ENCODE measurements around the gene UGT3A1. TPM values are rescaled to one million over a fixed set of nuclear protein-coding genes. Genes with fewer than 3 reads are reported as not detected.
"Not testable (repeated sequence)": the region's sequence is repeated elsewhere in the genome, so short reads cannot be mapped to it uniquely, and the experiment has no call there.

UGT3A1 gene, protein sequence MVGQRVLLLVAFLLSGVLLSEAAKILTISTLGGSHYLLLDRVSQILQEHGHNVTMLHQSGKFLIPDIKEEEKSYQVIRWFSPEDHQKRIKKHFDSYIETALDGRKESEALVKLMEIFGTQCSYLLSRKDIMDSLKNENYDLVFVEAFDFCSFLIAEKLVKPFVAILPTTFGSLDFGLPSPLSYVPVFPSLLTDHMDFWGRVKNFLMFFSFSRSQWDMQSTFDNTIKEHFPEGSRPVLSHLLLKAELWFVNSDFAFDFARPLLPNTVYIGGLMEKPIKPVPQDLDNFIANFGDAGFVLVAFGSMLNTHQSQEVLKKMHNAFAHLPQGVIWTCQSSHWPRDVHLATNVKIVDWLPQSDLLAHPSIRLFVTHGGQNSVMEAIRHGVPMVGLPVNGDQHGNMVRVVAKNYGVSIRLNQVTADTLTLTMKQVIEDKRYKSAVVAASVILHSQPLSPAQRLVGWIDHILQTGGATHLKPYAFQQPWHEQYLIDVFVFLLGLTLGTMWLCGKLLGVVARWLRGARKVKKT
- total RNA-seq (not detected), polyA plus RNA-seq (under 1 TPM in 1 of 2 donors, not detected in 1; 0.13 TPM)
- long read RNA-seq, donor 1 = 0 reads
- long read RNA-seq, donor 2 = 0 reads

DNA sequence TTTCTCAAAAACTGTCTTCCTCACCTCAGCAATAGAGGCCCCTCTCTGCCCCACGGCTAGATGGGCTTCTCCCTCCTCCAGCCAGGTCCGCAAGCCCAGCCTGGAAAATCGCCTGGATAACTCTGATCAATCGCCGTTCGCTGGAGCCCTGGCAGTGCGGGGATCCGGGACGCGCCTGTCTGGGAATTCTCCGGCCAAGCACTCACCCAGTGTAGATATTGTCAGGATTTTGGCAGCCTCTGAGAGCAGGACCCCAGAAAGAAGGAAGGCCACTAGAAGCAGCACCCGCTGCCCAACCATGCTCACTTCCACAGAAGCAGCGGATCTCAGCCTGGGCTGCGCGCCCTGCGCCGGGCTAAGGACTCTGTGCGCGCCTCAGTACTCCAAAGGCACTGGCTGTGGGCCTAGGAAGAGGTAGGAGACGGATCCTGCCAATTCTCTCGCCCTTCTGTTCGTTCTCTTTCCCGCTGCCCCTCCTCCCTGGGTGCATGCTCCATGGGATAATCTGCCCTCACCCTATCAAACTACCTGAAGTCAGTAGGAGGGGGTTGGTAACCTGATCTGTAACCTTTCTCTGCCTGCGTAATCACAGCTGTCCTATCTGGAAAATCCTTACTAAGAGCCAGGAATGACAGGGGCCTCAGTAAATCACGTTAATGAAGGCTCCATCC, at the start of gene UGT3A1:
Gene UGT3A1, minus strand, starts transcription at position 450 of the 671 bp plus-strand sequence. Its CDS starts 150 bp downstream, at position 300.
- ATAC-seq (ENCODE audit: low FRiP score) = peak; percentile 29
- H3K27me3 ChIP-seq (ENCODE audit: control insufficient read depth in 1 of 2, insufficient read depth in 2 of 2, low read length in 1 of 2) = peaks cover 0 to 1% of the 10 kb centered on the region in 2 donors
- H3K4me1 ChIP-seq (ENCODE audit: control insufficient read depth in 1 of 2, insufficient read depth in 2 of 2, low read length in 2 of 2) = no peaks in the 10 kb centered on the region
- H3K4me3 ChIP-seq (ENCODE audit: low read length in 2 of 2) = no peak within 1 kb of the TSS
- DNase-seq = no peak
- intact Hi-C loops (cut with DNase I) = no loop called here
- peaks cover 2% of the 10 kb centered on the region for H3K9me3 ChIP-seq (ENCODE audit: control insufficient read depth, low read length)
- WGBS, 2 donors = 2 to 4% methylated on average over 25 of the region's 25 CpGs
- H3K36me3 ChIP-seq (ENCODE audit: control insufficient read depth in 1 of 2, insufficient read depth in 2 of 2, low read length in 1 of 2) = no peaks in the 10 kb centered on the region
- no peak within 1 kb of the TSS for H3K27ac ChIP-seq (ENCODE audit: low read depth in 1 of 2, low read length in 2 of 2)

DNA sequence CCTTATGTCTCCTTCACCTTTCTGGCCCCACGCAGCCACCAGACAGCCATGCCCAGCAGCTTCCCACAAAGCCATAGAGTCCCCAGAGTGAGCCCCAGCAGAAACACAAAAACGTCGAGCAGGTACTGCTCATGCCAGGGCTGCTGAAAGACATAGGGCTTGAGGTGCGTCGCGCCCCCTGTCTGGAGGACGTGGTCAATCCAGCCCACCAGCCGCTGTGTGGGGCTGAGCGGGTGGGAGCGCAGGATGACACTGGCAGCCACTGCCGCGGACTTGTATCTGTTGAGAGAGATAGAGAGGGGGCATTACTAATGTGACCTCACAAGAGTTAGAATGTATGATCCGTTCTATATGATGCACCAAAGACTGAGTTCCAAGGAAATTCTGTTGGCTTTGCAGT, 44.5 kb upstream of the UGT3A1 start:
- DNase-seq (no peak), ATAC-seq (ENCODE audit: low FRiP score) (peak; percentile 12)
- Histone ChIP-seq H3K9me3 (ENCODE audit: control insufficient read depth, low read length) (peaks cover 1% of the 10 kb centered on the region), H3K4me3 (ENCODE audit: low read length in 2 of 2) (no peak overlapping the region), H3K27me3 (ENCODE audit: control insufficient read depth in 1 of 2, insufficient read depth in 2 of 2, low read length in 1 of 2) (no peaks in the 10 kb centered on the region), H3K36me3 (ENCODE audit: control insufficient read depth in 1 of 2, insufficient read depth in 2 of 2, low read length in 1 of 2) (no peaks in the 10 kb centered on the region), H3K4me1 (ENCODE audit: control insufficient read depth in 1 of 2, insufficient read depth in 2 of 2, low read length in 2 of 2) (no peaks in the 10 kb centered on the region), H3K27ac (ENCODE audit: low read depth in 1 of 2, low read length in 2 of 2) (no peak overlapping the region)
- 87% methylated on average over 13 of the region's 13 CpGs for WGBS, 2 donors
- intact Hi-C loops (cut with DNase I) = no loop called here

DNA sequence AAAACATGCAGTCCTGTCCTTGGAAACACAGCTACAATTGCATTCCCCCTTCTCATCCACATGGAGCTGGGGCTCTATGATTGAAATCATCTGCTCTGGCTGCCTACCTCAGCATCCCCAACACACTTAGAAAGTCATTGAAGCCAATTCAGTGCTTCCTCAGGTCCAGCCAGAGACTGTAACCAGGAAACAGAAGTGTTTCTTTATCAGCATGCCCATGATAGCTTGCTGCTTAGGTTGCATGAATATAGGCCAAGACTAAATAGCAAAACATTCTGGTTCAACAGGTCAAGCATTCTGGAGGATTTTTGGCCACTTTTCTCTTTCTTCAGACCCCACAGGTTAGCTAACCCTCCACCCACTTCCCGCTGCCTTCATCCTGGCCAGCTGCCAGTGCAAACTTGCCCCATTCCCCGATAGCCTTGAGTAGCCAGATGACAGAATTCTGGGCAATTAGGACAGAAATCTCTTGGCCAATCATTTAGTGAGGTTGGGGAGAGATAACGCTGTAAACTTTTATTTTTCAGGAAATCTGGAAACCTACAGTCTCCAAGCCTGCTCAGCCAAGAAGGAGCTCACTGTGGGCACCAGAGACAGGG, 43.4 kb upstream of the UGT3A1 start:
- H3K27ac ChIP-seq (ENCODE audit: low read depth in 1 of 2, low read length in 2 of 2); H3K4me3 ChIP-seq (ENCODE audit: low read length in 2 of 2): not testable (repeated sequence)

DNA sequence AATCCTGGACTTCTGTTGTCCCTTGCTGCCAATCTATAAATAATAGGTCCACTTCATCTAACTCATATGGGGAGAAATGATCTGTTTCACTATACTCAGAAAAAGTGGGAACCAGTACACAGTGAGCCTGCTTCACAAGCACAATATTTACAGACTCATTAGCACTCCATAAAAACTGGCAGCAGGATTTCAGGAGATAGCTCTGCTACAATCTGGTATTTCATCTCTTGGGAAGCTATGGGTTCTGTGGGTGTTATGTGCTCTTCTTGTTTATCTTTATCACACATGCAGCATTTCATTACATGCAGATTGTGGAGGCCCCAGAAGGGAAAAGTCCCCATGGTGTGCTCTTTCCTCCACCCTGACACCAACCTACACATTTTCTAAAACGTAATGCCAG, 42.3 kb upstream of the UGT3A1 start:
- Histone ChIP-seq H3K36me3 (ENCODE audit: control insufficient read depth in 1 of 2, insufficient read depth in 2 of 2, low read length in 1 of 2) (no peaks in the 10 kb centered on the region), H3K27me3 (ENCODE audit: control insufficient read depth in 1 of 2, insufficient read depth in 2 of 2, low read length in 1 of 2) (no peaks in the 10 kb centered on the region), H3K9me3 (ENCODE audit: control insufficient read depth, low read length) (peaks cover 1% of the 10 kb centered on the region), H3K27ac (ENCODE audit: low read depth in 1 of 2, low read length in 2 of 2) (no peak overlapping the region), H3K4me1 (ENCODE audit: control insufficient read depth in 1 of 2, insufficient read depth in 2 of 2, low read length in 2 of 2) (no peaks in the 10 kb centered on the region), H3K4me3 (ENCODE audit: low read length in 2 of 2) (no peak overlapping the region)
- 74 to 79% methylated on average over 1 of the region's 1 CpG for WGBS, 2 donors
- DNase-seq = no peak
- no peak for ATAC-seq (ENCODE audit: low FRiP score)
- intact Hi-C loops (cut with DNase I) = no loop called here

More for the DNA sequence above, 43.4 kb upstream of the UGT3A1 start:
- intact Hi-C loops (cut with DNase I); ATAC-seq (ENCODE audit: low FRiP score); H3K36me3 ChIP-seq (ENCODE audit: control insufficient read depth in 1 of 2, insufficient read depth in 2 of 2, low read length in 1 of 2); H3K9me3 ChIP-seq (ENCODE audit: control insufficient read depth, low read length); DNase-seq; H3K27me3 ChIP-seq (ENCODE audit: control insufficient read depth in 1 of 2, insufficient read depth in 2 of 2, low read length in 1 of 2); H3K4me1 ChIP-seq (ENCODE audit: control insufficient read depth in 1 of 2, insufficient read depth in 2 of 2, low read length in 2 of 2): not testable (repeated sequence)
- WGBS, 2 donors = 23 to 27% methylated on average over 3 of the region's 3 CpGs

DNA sequence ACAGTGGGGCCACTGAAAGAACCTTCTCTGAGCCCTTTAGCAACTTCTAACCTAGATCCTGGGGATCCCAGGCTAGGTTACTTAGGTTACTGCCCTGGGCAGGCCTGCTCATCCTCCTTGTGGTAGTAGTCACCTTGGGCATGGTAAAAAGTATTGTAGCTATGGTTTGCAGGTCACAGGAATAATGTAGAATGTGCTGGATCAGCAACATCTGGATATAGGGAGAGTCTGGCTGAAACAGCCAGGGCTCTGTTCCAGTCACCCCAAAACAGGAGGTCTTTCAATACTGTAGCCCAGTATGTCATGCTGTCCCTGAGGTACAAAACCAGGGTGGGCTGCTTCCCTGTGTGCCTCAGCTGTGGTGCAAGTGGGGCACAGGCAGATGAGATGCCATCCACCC, 41.9 kb upstream of the UGT3A1 start:
- intact Hi-C loops (cut with DNase I) = no loop called here
- Histone ChIP-seq H3K4me1 (ENCODE audit: control insufficient read depth in 1 of 2, insufficient read depth in 2 of 2, low read length in 2 of 2) (no peaks in the 10 kb centered on the region), H3K36me3 (ENCODE audit: control insufficient read depth in 1 of 2, insufficient read depth in 2 of 2, low read length in 1 of 2) (no peaks in the 10 kb centered on the region), H3K4me3 (ENCODE audit: low read length in 2 of 2) (no peak overlapping the region), H3K27me3 (ENCODE audit: control insufficient read depth in 1 of 2, insufficient read depth in 2 of 2, low read length in 1 of 2) (no peaks in the 10 kb centered on the region), H3K9me3 (ENCODE audit: control insufficient read depth, low read length) (peaks cover 1% of the 10 kb centered on the region), H3K27ac (ENCODE audit: low read depth in 1 of 2, low read length in 2 of 2) (no peak overlapping the region)
- no peak for ATAC-seq (ENCODE audit: low FRiP score)
- DNase-seq = no peak

DNA sequence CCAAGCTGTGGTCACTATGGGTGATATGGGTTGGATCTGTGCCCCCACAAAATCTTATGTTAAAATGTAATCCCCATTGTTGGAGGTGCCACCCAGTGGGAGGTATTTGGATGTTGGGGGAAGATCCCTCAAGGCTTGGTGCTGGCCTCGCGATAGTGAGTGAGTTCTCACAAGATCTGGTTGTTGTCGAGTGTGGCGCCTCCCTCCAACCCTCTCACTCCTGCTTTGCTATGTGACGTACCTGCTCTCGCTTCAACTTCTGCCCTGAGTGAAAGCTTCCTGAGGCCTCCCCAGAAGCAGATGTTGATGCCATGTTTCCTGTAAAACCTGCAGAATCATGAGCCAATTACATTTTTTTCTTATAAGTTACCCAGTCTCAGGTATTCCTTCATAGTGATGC, 40.0 kb upstream of the UGT3A1 start:
- ATAC-seq (ENCODE audit: low FRiP score) (no peak), DNase-seq (no peak)
- Histone ChIP-seq H3K9me3 (ENCODE audit: control insufficient read depth, low read length) (peaks cover 1% of the 10 kb centered on the region), H3K27ac (ENCODE audit: low read depth in 1 of 2, low read length in 2 of 2) (no peak overlapping the region), H3K4me3 (ENCODE audit: low read length in 2 of 2) (no peak overlapping the region), H3K36me3 (ENCODE audit: control insufficient read depth in 1 of 2, insufficient read depth in 2 of 2, low read length in 1 of 2) (no peaks in the 10 kb centered on the region), H3K27me3 (ENCODE audit: control insufficient read depth in 1 of 2, insufficient read depth in 2 of 2, low read length in 1 of 2) (no peaks in the 10 kb centered on the region), H3K4me1 (ENCODE audit: control insufficient read depth in 1 of 2, insufficient read depth in 2 of 2, low read length in 2 of 2) (no peaks in the 10 kb centered on the region)
- intact Hi-C loops (cut with DNase I) = no loop called here
- 76 to 89% methylated on average over 6 of the region's 6 CpGs for WGBS, 2 donors

DNA sequence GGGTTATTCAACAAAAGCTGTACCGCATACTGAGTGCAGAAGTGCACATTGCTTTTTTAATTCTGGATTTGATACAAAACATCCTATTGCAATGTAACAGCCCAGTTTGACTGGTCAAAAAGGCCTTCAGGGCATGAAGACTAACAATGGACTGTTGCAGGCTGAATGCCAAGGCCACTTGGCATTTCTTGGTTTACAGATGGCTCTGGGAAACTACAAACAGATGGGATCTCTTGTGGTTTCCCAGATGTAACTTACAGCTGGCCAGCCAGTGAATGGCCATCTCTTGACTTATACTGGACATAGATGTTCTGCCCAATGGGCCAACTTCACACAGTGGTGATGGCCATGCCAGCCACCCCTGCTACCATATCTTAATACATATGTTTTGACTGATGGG, 38.7 kb upstream of the UGT3A1 start:
- intact Hi-C loops (cut with DNase I) = no loop called here
- Histone ChIP-seq H3K9me3 (ENCODE audit: control insufficient read depth, low read length) (peaks cover 1% of the 10 kb centered on the region), H3K4me3 (ENCODE audit: low read length in 2 of 2) (no peak overlapping the region), H3K27ac (ENCODE audit: low read depth in 1 of 2, low read length in 2 of 2) (no peak overlapping the region), H3K36me3 (ENCODE audit: control insufficient read depth in 1 of 2, insufficient read depth in 2 of 2, low read length in 1 of 2) (no peaks in the 10 kb centered on the region), H3K27me3 (ENCODE audit: control insufficient read depth in 1 of 2, insufficient read depth in 2 of 2, low read length in 1 of 2) (no peaks in the 10 kb centered on the region), H3K4me1 (ENCODE audit: control insufficient read depth in 1 of 2, insufficient read depth in 2 of 2, low read length in 2 of 2) (no peaks in the 10 kb centered on the region)
- no peak for ATAC-seq (ENCODE audit: low FRiP score)
- no peak for DNase-seq
- WGBS, 2 donors = 78 to 87% methylated on average over 1 of the region's 1 CpG

DNA sequence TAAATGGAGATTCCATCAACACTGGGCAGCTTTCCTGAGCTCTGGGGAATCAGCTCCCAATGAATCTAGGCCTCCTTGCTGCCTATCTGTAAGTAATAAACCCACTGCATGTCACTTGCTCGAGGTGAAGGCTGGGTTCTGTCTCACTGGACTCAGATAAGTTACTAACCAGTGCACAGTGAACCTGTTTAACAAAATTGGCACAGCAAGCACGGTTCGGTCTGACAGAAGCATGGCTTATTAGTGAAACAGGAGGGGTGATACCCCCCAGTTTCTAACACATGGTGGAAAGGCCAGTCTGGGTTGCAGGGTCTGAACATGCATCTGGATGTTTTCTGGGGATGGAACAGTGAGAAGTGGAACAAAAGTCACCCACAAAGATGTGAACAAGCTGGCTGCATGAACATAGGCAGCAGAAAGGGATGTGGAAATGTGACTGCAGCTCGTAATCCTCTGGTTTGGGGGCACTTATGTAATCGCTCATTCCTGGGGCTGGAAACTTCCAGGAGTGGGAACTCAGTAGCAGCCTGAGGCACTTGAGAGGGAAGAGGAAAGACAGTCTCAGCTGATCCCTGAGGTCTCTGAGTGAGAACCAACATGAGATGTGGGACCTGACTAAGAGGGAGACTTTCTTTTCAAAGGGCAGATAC, 37.8 kb upstream of the UGT3A1 start:
- DNase-seq (no peak), ATAC-seq (ENCODE audit: low FRiP score) (no peak)
- Histone ChIP-seq H3K4me3 (ENCODE audit: low read length in 2 of 2) (no peak overlapping the region), H3K36me3 (ENCODE audit: control insufficient read depth in 1 of 2, insufficient read depth in 2 of 2, low read length in 1 of 2) (no peaks in the 10 kb centered on the region), H3K27me3 (ENCODE audit: control insufficient read depth in 1 of 2, insufficient read depth in 2 of 2, low read length in 1 of 2) (no peaks in the 10 kb centered on the region), H3K9me3 (ENCODE audit: control insufficient read depth, low read length) (peaks cover 1% of the 10 kb centered on the region), H3K27ac (ENCODE audit: low read depth in 1 of 2, low read length in 2 of 2) (no peak overlapping the region), H3K4me1 (ENCODE audit: control insufficient read depth in 1 of 2, insufficient read depth in 2 of 2, low read length in 2 of 2) (no peaks in the 10 kb centered on the region)
- intact Hi-C loops (cut with DNase I) = no loop called here
- WGBS, 2 donors = 69 to 71% methylated on average over 5 of the region's 5 CpGs
